Spleen (tissue), 7 donors: ENCODE data around the gene PTPRT.

Experiments used
- POLR2A ChIP-seq, 3 donors: fragments of 450-650 bp; IDR thresholded peaks; one replicate each; pipeline ENCODE4 v1.5.1; 2017; ENCODE audit warnings: antibody characterized with exemption in 3 of 3, mild to moderate bottlenecking in 1 of 3
- POLR2AphosphoS5 ChIP-seq, 3 donors: sonication (generic); formaldehyde crosslinking; IDR thresholded peaks; one replicate each; pipeline ENCODE4 v1.5.1; 2017; ENCODE audit warnings: antibody characterized with exemption in 3 of 3
- TF ChIP-seq, protein P1 (sequence below), 11 experiments: fragments of 200-600 bp in 7 of 11; fragments of 450-650 bp in 4 of 11; sonication (generic) in 4 of 11; IDR thresholded peaks in 8 of 11; conservative IDR thresholded peaks in 3 of 11; 1 replicate in 7 of 11; 2 replicates in 4 of 11; pipeline versions ENCODE4 v1.4.0 to v1.8.0; 2016 to 2021; ENCODE audit warnings: antibody characterized with exemption in 11 of 11, inconsistent platforms in 4 of 11, mild to moderate bottlenecking in 1 of 11
- donor health status: DM: no; HTN: no; CAD: no; lungs with moderate emphysema.
- donor health status: DM: no; HTN: no; CAD: no.
- donor health status: DM: no; HTN: no; CAD: no.

DNA sequence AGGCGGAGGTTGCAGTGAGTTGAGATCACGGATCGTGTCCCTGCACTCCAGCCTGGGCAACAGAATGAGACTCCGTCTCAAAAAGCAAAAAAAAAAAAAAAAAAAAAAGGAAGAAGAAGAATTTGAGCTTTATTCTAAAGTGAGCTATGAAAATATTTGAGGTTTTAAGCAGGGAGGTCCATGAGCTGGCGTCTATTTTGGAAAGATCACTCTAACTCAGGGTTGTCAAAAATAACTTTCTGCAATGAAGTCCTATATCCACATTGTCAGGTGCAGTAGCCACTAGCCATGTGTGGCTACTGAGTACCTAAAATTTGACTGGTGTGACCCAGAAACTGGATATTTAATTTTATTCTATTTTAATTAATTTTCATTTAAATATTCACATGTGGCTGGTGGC lies 217.1 kb downstream of the PTPRT start:
- TF ChIP-seq, protein P1, sequence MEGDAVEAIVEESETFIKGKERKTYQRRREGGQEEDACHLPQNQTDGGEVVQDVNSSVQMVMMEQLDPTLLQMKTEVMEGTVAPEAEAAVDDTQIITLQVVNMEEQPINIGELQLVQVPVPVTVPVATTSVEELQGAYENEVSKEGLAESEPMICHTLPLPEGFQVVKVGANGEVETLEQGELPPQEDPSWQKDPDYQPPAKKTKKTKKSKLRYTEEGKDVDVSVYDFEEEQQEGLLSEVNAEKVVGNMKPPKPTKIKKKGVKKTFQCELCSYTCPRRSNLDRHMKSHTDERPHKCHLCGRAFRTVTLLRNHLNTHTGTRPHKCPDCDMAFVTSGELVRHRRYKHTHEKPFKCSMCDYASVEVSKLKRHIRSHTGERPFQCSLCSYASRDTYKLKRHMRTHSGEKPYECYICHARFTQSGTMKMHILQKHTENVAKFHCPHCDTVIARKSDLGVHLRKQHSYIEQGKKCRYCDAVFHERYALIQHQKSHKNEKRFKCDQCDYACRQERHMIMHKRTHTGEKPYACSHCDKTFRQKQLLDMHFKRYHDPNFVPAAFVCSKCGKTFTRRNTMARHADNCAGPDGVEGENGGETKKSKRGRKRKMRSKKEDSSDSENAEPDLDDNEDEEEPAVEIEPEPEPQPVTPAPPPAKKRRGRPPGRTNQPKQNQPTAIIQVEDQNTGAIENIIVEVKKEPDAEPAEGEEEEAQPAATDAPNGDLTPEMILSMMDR (IDR thresholded peaks at IDR 0.05 in 8 of 11, conservative IDR thresholded peaks at IDR 0.05 in 3 of 11) = no peak
- no peak for TF ChIP-seq POLR2AphosphoS5 (IDR thresholded peaks at IDR 0.05)
- no peak for TF ChIP-seq POLR2A (IDR thresholded peaks at IDR 0.05)
